Upper lobe of right lung (tissue), 1 donor: ENCODE measurements around the gene ZNF654. TPM values are rescaled to one million over a fixed set of nuclear protein-coding genes. Genes with fewer than 3 reads are reported as not detected.

Experiments
- ATAC-seq: fragments of 200-7000 bp; cut with Tn5 transposase; one replicate; pipeline ENCODE4 v1.9.1; 2020; ENCODE audit warnings: mild to moderate bottlenecking, moderate library complexity
- DNase-seq: peaks from one replicate; pipeline ENCODE4 v3.0.0-alpha.2; 2020
- H3K27ac ChIP-seq: fragments of 200-600 bp; one replicate; pipeline ENCODE4 v1.8.0; 2022
- H3K27me3 ChIP-seq: fragments of 200-600 bp; one replicate; pipeline ENCODE4 v1.8.0; 2022; ENCODE audit warnings: mild to moderate bottlenecking
- H3K36me3 ChIP-seq: fragments of 200-600 bp; one replicate; pipeline ENCODE4 v1.8.0; 2022
- H3K4me1 ChIP-seq: fragments of 200-600 bp; one replicate; pipeline ENCODE4 v1.8.0; 2022
- H3K4me3 ChIP-seq: fragments of 200-600 bp; one replicate; pipeline ENCODE4 v1.8.0; 2022; ENCODE audit warnings: mild to moderate bottlenecking
- H3K9me3 ChIP-seq: fragments of 200-600 bp; one replicate; pipeline ENCODE4 v1.8.0; 2022
- intact Hi-C: fragments of 100-400 bp; cut with DNase I; formaldehyde crosslinking; loops from one replicate; pipeline ENCODE4 v1.11.0; 2022
- total RNA-seq: library from RNA; stranded (reverse); fragmentation: NEBNext Ultra II Directional; extraction: Animal tissue kit (Norgen Biotek cat#: 25700); gene quantifications from one replicate; pipeline ENCODE4 v1.2.1, GENCODE V29; 2021
- TF ChIP-seq, protein P1 (sequence below): fragments of 200-600 bp; IDR thresholded peaks from one replicate; pipeline ENCODE4 v1.8.0; 2022; ENCODE audit warnings: antibody characterized with exemption
- donor health status: DM: no; HTN: yes; CAD: no; lungs with severe emphysema.

Gene ZNF654
- total RNA-seq, 1 donor from 2014 or later: 20.6 TPM

DNA sequence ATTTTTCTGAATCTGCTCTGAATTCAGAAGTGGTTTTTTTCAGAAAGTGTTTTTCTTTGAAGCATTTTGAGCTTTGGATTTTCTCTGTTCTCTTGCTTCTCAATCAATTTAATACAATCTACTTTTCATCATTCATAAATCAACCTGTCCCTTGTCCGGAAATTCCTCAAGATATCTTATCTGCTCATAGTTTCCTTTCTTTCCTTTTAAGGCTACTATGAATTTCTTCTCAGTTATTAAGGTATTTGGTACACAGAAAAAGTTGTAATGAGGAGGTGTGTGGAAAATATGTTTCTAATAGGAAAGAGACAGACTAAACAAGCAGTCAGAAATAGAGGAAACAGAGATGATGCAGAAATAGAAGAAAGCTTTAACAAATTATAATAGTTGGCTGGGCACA lies 14.6 kb upstream of the ZNF654 start:
- ATAC-seq (no peak), DNase-seq (no peak)
- Histone ChIP-seq H3K9me3 (no peaks in the 10 kb centered on the region), H3K4me1 (no peaks in the 10 kb centered on the region), H3K27me3 (no peaks in the 10 kb centered on the region), H3K27ac (no peak overlapping the region), H3K4me3 (no peak overlapping the region), H3K36me3 (no peaks in the 10 kb centered on the region)
- intact Hi-C loops: no loop called here
- TF ChIP-seq, protein P1, sequence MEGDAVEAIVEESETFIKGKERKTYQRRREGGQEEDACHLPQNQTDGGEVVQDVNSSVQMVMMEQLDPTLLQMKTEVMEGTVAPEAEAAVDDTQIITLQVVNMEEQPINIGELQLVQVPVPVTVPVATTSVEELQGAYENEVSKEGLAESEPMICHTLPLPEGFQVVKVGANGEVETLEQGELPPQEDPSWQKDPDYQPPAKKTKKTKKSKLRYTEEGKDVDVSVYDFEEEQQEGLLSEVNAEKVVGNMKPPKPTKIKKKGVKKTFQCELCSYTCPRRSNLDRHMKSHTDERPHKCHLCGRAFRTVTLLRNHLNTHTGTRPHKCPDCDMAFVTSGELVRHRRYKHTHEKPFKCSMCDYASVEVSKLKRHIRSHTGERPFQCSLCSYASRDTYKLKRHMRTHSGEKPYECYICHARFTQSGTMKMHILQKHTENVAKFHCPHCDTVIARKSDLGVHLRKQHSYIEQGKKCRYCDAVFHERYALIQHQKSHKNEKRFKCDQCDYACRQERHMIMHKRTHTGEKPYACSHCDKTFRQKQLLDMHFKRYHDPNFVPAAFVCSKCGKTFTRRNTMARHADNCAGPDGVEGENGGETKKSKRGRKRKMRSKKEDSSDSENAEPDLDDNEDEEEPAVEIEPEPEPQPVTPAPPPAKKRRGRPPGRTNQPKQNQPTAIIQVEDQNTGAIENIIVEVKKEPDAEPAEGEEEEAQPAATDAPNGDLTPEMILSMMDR: no peak

DNA sequence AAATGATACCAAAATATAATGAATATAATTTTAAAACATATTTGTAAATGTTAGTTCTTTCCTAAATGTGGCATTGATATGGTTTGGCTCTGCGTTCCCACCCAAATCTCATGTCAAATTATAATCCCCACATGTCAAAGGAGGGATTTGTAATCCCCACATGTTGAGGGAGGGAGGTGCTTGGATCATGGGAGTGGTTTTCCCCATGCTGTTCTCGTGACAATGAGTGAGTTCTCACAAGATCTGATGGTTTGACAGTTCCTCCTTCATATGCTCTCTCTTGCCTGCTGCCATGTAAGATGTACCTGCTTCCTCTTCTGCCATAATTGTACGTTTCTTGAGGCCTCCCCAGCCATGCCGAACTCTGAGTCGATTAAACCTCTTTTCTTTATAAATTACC lies 12.3 kb upstream of the ZNF654 start:
- no peak overlapping the region for H3K27ac ChIP-seq
- TF ChIP-seq, protein P1: no peak
- ATAC-seq (no peak), DNase-seq (no peak)
- no peaks in the 10 kb centered on the region for H3K27me3 ChIP-seq
- no peak overlapping the region for H3K4me3 ChIP-seq
- no peaks in the 10 kb centered on the region for H3K4me1 ChIP-seq
- no peaks in the 10 kb centered on the region for H3K36me3 ChIP-seq
- H3K9me3 ChIP-seq: no peaks in the 10 kb centered on the region
- intact Hi-C loops: no loop called here

DNA sequence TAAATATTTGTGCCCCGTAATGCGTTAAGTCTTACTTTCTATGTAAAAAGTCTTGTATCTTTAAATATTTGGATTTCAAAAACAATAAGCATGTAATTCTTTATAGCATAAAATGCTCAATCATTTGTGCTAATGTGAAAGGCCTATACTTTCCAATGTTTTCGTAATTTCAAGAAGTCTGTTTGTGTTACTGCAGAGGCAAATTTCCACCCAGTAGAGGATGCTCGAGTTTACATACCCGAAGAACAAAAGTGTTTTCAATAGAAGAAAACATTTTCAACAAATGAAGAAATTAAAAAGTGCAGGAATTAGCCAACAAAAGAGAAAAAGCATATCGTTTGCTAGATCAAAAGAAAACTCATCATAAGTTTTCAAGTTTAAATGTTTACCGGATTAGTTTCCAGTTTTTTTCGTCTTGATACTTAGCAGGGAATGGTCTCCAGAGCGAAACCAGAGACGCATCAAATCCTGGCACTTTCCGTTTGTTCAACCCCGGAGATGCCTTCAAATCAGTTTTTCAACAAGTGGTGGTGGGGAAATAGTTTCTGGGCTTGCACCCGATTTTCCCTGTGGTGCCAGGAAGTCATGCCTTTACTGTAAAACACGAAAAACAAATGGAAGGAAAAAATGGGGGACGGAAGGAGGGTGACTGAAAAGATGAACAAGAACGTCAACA lies 1.3 kb upstream of the ZNF654 start:
- peak overlapping the region; percentile 96 for H3K4me3 ChIP-seq
- peaks cover 26% of the 10 kb centered on the region for H3K36me3 ChIP-seq
- ATAC-seq: no peak
- peaks cover 26% of the 10 kb centered on the region for H3K4me1 ChIP-seq
- H3K27me3 ChIP-seq: no peaks in the 10 kb centered on the region
- H3K27ac ChIP-seq: peak overlapping the region; percentile 97
- H3K9me3 ChIP-seq: no peaks in the 10 kb centered on the region
- TF ChIP-seq, protein P1: no peak
- intact Hi-C loops: no loop called here
- no peak for DNase-seq

DNA sequence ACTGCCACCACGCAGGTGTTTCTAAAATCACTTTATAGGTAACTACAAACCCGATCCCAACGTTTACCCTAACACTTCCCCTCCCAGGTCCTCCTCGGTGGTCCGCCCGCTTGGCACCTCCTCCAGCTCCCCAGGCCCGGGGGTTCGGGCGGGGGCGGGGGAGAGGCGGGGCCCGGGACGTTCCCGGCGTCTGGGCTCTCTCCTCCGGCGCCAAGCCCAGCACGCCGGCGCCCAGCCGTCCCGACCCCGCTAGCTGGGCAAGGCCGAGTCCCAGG lies 812 bp upstream of the ZNF654 start:
- peaks cover 26% of the 10 kb centered on the region for H3K4me1 ChIP-seq
- intact Hi-C loops: no loop called here
- H3K36me3 ChIP-seq: peaks cover 26% of the 10 kb centered on the region
- H3K27me3 ChIP-seq: no peaks in the 10 kb centered on the region
- no peak for DNase-seq
- no peaks in the 10 kb centered on the region for H3K9me3 ChIP-seq
- TF ChIP-seq, protein P1: no peak
- no peak for ATAC-seq
- H3K4me3 ChIP-seq: peak overlapping the region; percentile 96
- H3K27ac ChIP-seq: peak overlapping the region; percentile 97

DNA sequence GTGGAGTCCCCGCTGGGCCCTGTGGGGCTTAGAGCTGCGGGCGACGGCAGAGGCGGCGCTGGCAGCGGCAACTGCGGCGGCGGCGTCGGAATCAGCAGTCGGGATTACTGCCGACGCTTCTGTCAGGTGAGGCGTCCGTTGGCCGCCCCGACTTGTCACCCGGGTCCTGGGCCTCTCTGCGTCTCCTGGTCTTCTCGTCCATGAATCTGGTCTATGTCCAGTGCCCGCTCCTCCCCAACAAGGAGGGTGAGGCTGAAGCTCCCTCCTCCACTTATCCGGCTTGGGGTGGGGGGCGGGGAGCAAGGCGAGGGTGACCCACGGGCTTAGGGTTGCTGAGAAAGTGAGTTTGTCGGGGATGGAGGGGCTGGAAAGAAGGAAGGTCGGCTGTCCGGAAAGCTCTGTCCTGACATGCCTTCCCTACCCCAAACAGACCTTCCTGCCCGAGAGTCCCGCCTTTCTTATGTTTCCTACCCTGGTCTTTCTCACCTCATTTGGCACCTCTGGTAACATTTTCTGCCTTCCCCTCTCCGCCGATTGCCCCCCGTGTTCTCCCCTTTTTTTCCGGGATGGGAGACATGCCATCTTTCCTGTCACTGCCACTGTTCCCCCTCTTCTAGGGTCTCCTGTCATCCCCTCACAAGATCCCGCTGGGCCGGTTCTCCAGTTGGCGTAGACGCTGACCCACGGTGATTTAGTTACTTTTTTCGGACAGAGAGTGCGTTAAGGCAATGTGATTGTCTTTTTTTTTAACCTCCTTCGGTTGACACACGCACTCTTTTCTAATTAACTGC lies 520 bp downstream of the ZNF654 start:
- intact Hi-C loops: no loop called here

More for the DNA sequence above, 520 bp downstream of the ZNF654 start:
- Histone ChIP-seq H3K4me3 (peak overlapping the region; percentile 96), H3K36me3 (peaks cover 20% of the 10 kb centered on the region), H3K27me3 (no peaks in the 10 kb centered on the region), H3K4me1 (peaks cover 26% of the 10 kb centered on the region), H3K9me3 (no peaks in the 10 kb centered on the region), H3K27ac (peak overlapping the region; percentile 97)
- DNase-seq (no peak), ATAC-seq (peak; percentile 3)
- TF ChIP-seq, protein P1: no peak
